A673 (cell line): ENCODE results near the gene VWF.

Experiments
- CTCF ChIP-seq: fragments of 300-800, 200-600 bp; sonication (generic); conservative IDR thresholded peaks from 2 replicates; pipeline ENCODE4 v1.5.1; 2017; ENCODE audit warnings: low read depth, mild to moderate bottlenecking, antibody characterized with exemption, low read length, moderate library complexity, mixed read lengths
- EZH2 ChIP-seq: fragments of 200-600 bp; sonication (generic); IDR thresholded peaks from 2 replicates; pipeline ENCODE4 v1.6.1; 2017; ENCODE audit warnings: borderline replicate concordance, low read depth, mild to moderate bottlenecking, mixed read lengths, antibody characterized with exemption, low read length; ENCODE audit not compliant: poor library complexity, severe bottlenecking

GRCh38 chr12:5900076-5900475 lies 224.4 kb downstream of the VWF start:
- TF ChIP-seq CTCF = no peak
- TF ChIP-seq EZH2 = no peak
